GM12878 (cell line): ENCODE measurements around the gene CCP110. TPM values are rescaled to one million over a fixed set of nuclear protein-coding genes. Genes with fewer than 3 reads are reported as not detected.

Experiments
- ATAC-seq: fragments of 200-7000 bp; cut with Tn5 transposase; 3 replicates; pipeline ENCODE4 v1.9.1; 2020; ENCODE audit warnings: mild to moderate bottlenecking, moderate library complexity
- Bru-seq: library from RNA; stranded (reverse); fragments of 400-500 nt; gene quantifications from one replicate; lab custom pipeline; 2021; lab: Mats Ljungman, UMichigan
- BruChase-seq, 2 experiments: library from RNA; stranded (reverse); fragments of 400-500 nt; gene quantifications; one replicate each; lab custom pipeline; 2021; lab: Mats Ljungman, UMichigan
- BruUV-seq: library from RNA; stranded (reverse); fragments of 400-500 nt; replicated peaks from 2 replicates; lab custom pipeline; 2021; lab: Mats Ljungman, UMichigan
- CTCF ChIA-PET: fragments of 300-600 bp; sonication (Branson Sonifier 250); formaldehyde crosslinking; extraction: SDS; loops from one replicate; lab custom pipeline; 2021; ENCODE audit warnings: inconsistent platforms; lab: Yijun Ruan, JAX
- POLR2A ChIA-PET: fragments of 350-600 bp; formaldehyde crosslinking; extraction: SDS; loops from one replicate; lab custom pipeline; 2021; ENCODE audit warnings: inconsistent platforms; lab: Charles Lee
- RAD21 ChIA-PET: fragments of 300-600 bp; sonication (Branson Sonifier 250); formaldehyde crosslinking; loops from one replicate; lab custom pipeline; 2023; ENCODE audit warnings: antibody characterized with exemption; ENCODE audit not compliant: unreplicated experiment; lab: Charles Lee
- SMC1A ChIA-PET: fragments of 300-600 bp; sonication (Branson Sonifier 250); formaldehyde crosslinking; loops from one replicate; lab custom pipeline; 2023; ENCODE audit not compliant: unreplicated experiment, uncharacterized antibody; lab: Charles Lee
- DNase-seq: peaks from one replicate; pipeline ENCODE4 v3.0.0-alpha.2; 2011; ENCODE audit warnings: low read depth, low spot score
- FAIRE-seq: peaks from 3 replicates; lab custom pipeline; 2011; peaks lifted over from hg19 to GRCh38; lab: Jason Lieb, UNC
- H2AFZ ChIP-seq: 2 replicates; pipeline ENCODE4 v1.6.0; 2011; ENCODE audit warnings: low read depth, low read length, control low read depth; ENCODE audit not compliant: control insufficient read depth
- H3K27ac ChIP-seq: 2 replicates; pipeline ENCODE4 v1.5.1; 2011; ENCODE audit warnings: control low read depth; ENCODE audit not compliant: control insufficient read depth, insufficient read depth
- H3K27me3 ChIP-seq, 2 experiments: replicated peaks in 1 of 2; 2 replicates each; pipeline versions ENCODE4 v1.6.0 to v1.6.1; 2011; ENCODE audit warnings: low read length in 1 of 2; ENCODE audit not compliant: control insufficient read depth in 2 of 2, insufficient read depth in 2 of 2
- H3K36me3 ChIP-seq, 2 experiments: 2 replicates each; pipeline ENCODE4 v1.5.1; 2011; ENCODE audit warnings: low read length in 1 of 2; ENCODE audit not compliant: control insufficient read depth in 2 of 2, insufficient read depth in 2 of 2
- H3K4me1 ChIP-seq: 2 replicates; pipeline ENCODE4 v1.6.1; 2011; ENCODE audit warnings: mild to moderate bottlenecking, low read length, moderate library complexity, mixed read lengths; ENCODE audit not compliant: control insufficient read depth, insufficient read depth
- H3K4me2 ChIP-seq: 2 replicates; pipeline ENCODE4 v1.6.0; 2011; ENCODE audit warnings: control low read depth; ENCODE audit not compliant: control insufficient read depth, insufficient read depth
- H3K4me3 ChIP-seq: fragments of 200-600 bp; sonication (generic); 2 replicates; pipeline ENCODE4 v1.5.1; 2016
- H3K79me2 ChIP-seq: 2 replicates; pipeline ENCODE4 v1.6.0; 2011; ENCODE audit warnings: low read length; ENCODE audit not compliant: control insufficient read depth, insufficient read depth
- H3K9ac ChIP-seq: 2 replicates; pipeline ENCODE4 v1.8.0; 2011; ENCODE audit warnings: low read length, control low read depth, mixed read lengths; ENCODE audit not compliant: control insufficient read depth, insufficient read depth
- H3K9me3 ChIP-seq: replicated peaks from 3 replicates; pipeline ENCODE4 v1.5.1; 2011; ENCODE audit warnings: mild to moderate bottlenecking, low read length; ENCODE audit not compliant: control insufficient read depth, insufficient read depth
- H4K20me1 ChIP-seq: 2 replicates; pipeline ENCODE4 v1.6.0; 2011; ENCODE audit not compliant: control insufficient read depth, insufficient read depth
- BRCA1 ChIP-seq: IDR thresholded peaks from 2 replicates; pipeline ENCODE4 v1.6.1; 2011; ENCODE audit warnings: low read depth, low read length, improper control_type of control experiment
- CBX5 ChIP-seq: sonication (generic); IDR thresholded peaks from 2 replicates; pipeline ENCODE4 v1.6.1; 2016; ENCODE audit warnings: low read depth, moderate library complexity, mild to moderate bottlenecking, inconsistent platforms
- ETV6 ChIP-seq, 2 experiments: fragments of 450-650 bp in 1 of 2; IDR thresholded peaks in 1 of 2; conservative IDR thresholded peaks in 1 of 2; 2 replicates each; pipeline ENCODE4 v1.6.1; 2014; ENCODE audit warnings: antibody characterized with exemption in 1 of 2, borderline replicate concordance in 1 of 2, low read depth in 1 of 2, mild to moderate bottlenecking in 1 of 2, moderate library complexity in 1 of 2
- IRF4 ChIP-seq: IDR thresholded peaks from 2 replicates; pipeline ENCODE4 v1.6.1; 2011; ENCODE audit warnings: low read depth, low read length
- KDM1A ChIP-seq: fragments of 200-600 bp; sonication (generic); IDR thresholded peaks from 2 replicates; pipeline ENCODE4 v1.6.1; 2016; ENCODE audit warnings: borderline replicate concordance
- MYC ChIP-seq: IDR thresholded peaks from 2 replicates; pipeline ENCODE4 v1.6.1; 2011; ENCODE audit warnings: mild to moderate bottlenecking, low read length, moderate library complexity, inconsistent platforms; ENCODE audit not compliant: insufficient read depth, insufficient replicate concordance, insufficient read length, severe bottlenecking
- SMAD5 ChIP-seq: IDR thresholded peaks from 2 replicates; pipeline ENCODE4 v1.6.1; 2016; ENCODE audit warnings: antibody characterized with exemption, low read depth
- STAT3 ChIP-seq: IDR thresholded peaks from 2 replicates; pipeline ENCODE4 v1.6.1; 2011; ENCODE audit warnings: low read depth, low read length, improper control_type of control experiment
- TCF12 ChIP-seq: IDR thresholded peaks from 2 replicates; pipeline ENCODE4 v1.6.1; 2011; ENCODE audit warnings: low read depth, mild to moderate bottlenecking, low read length
- WGBS: methylation state at CpG from one replicate; pipeline ENCODE4 v1.1.6; 2016; ENCODE audit warnings: low lambda C conversion rate; ENCODE audit not compliant: insufficient replicate concordance, insufficient coverage; ENCODE audit errors: missing lambda C conversion rate; 5-methylcytosine and 5-hydroxymethylcytosine counted together
- in situ Hi-C: fragments of 300-500 bp; cut with MboI; formaldehyde crosslinking; loops from 9 replicates; pipeline ENCODE4 v1.14.3; 2018; ENCODE audit warnings: mixed read lengths
- intact Hi-C: fragments of 100-400 bp; cut with micrococcal nuclease; formaldehyde crosslinking; loops from one replicate; pipeline ENCODE4 v1.14.2; 2022; ENCODE audit not compliant: unreplicated experiment
- long read RNA-seq, 2 experiments: library from polyadenylated mRNA; unstranded; transcript quantifications; one replicate each; pipeline ENCODE4 v2.0.0, GENCODE V29; 2019 to 2020
- polyA minus RNA-seq, 3 experiments: library from RNA; depleted of rRNA, polyadenylated mRNA; stranded (reverse); fragments of >200 nt; gene quantifications; 2 replicates each; pipeline ENCODE4 v1.2.3, GENCODE V29; 2011
- polyA plus RNA-seq, 11 experiments: library from polyadenylated mRNA; depleted of rRNA in 4 of 11; unstranded in 6 of 11; stranded (reverse) in 5 of 11; fragments of >200 nt; fragmentation: Nextera tagmentation in 4 of 11; fragmentation: Illumina TruSeq in 1 of 11; extraction: Ambion mirVana in 4 of 11; extraction: Trizol in 1 of 11; gene quantifications; 1 replicate in 1 of 11; 2 replicates in 10 of 11; pipeline versions ENCODE4 v1.2.1 to v1.2.3, GENCODE V29; 2011 to 2016; ENCODE audit warnings: inconsistent platforms in 2 of 11, missing spikeins in 2 of 11, low read depth in 1 of 11
- total RNA-seq, 4 experiments: library from RNA; depleted of rRNA in 3 of 4; stranded (reverse); fragments of >200 nt in 3 of 4; fragmentation: Illumina TruSeq in 1 of 4; extraction: Trizol in 1 of 4; gene quantifications; 2 replicates each; pipeline versions ENCODE4 v1.2.1 to v1.2.3, GENCODE V29; 2013 to 2021
- TF ChIP-seq, protein P1 (sequence below): IDR thresholded peaks from 2 replicates; pipeline ENCODE4 v1.6.1; 2012; ENCODE audit warnings: low read depth, low read length, improper control_type of control experiment

The CCP110 gene, protein sequence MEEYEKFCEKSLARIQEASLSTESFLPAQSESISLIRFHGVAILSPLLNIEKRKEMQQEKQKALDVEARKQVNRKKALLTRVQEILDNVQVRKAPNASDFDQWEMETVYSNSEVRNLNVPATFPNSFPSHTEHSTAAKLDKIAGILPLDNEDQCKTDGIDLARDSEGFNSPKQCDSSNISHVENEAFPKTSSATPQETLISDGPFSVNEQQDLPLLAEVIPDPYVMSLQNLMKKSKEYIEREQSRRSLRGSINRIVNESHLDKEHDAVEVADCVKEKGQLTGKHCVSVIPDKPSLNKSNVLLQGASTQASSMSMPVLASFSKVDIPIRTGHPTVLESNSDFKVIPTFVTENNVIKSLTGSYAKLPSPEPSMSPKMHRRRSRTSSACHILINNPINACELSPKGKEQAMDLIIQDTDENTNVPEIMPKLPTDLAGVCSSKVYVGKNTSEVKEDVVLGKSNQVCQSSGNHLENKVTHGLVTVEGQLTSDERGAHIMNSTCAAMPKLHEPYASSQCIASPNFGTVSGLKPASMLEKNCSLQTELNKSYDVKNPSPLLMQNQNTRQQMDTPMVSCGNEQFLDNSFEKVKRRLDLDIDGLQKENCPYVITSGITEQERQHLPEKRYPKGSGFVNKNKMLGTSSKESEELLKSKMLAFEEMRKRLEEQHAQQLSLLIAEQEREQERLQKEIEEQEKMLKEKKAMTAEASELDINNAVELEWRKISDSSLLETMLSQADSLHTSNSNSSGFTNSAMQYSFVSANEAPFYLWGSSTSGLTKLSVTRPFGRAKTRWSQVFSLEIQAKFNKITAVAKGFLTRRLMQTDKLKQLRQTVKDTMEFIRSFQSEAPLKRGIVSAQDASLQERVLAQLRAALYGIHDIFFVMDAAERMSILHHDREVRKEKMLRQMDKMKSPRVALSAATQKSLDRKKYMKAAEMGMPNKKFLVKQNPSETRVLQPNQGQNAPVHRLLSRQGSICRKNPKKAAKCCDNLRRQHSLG
- 93.0 and 99.0 TPM in 2 replicates for total RNA-seq (2013; cell fraction: nucleolus; rRNA removed)
- total RNA-seq (2014; rRNA removed) = 24.3 and 26.8 TPM in 2 replicates
- 28.2 and 29.3 TPM in 2 replicates for total RNA-seq (2014; rRNA removed; fragmentation: Illumina TruSeq; extraction: Trizol)
- 18.7 and 25.1 TPM in 2 replicates for total RNA-seq (2021)
- 9.8 TPM for polyA plus RNA-seq (2011; ENCODE audit: low read depth)
- 34.7 and 50.9 TPM in 2 replicates for polyA plus RNA-seq (2011; rRNA removed)
- 13.0 and 13.3 TPM in 2 replicates for polyA plus RNA-seq (2011; cell fraction: cytosol; rRNA removed)
- polyA plus RNA-seq (2011; cell fraction: nucleus; rRNA removed) = 21.2 and 27.5 TPM in 2 replicates
- 12.2 and 18.4 TPM in 2 replicates for polyA plus RNA-seq (2012)
- 32.8 and 37.3 TPM in 2 replicates for polyA plus RNA-seq (2014; fragmentation: Illumina TruSeq; extraction: Trizol)
- polyA plus RNA-seq (2014; fragmentation: Nextera tagmentation; extraction: Ambion mirVana) = 1 to 10 TPM; 6.4 to 7.9 TPM
- 18.6 and 19.6 TPM in 2 replicates for polyA plus RNA-seq (2014; rRNA removed)
- 10 to 100 TPM; 35.0 to 38.1 TPM for polyA plus RNA-seq (2016; fragmentation: Nextera tagmentation; extraction: Ambion mirVana)
- 15.6 and 23.2 TPM in 2 replicates for polyA minus RNA-seq (2011; rRNA and poly(A)+ RNA removed)
- 12.2 and 16.0 TPM in 2 replicates for polyA minus RNA-seq (2011; cell fraction: cytosol; rRNA and poly(A)+ RNA removed)
- 18.3 and 27.0 TPM in 2 replicates for polyA minus RNA-seq (2011; cell fraction: nucleus; rRNA and poly(A)+ RNA removed)
- percentile 79 among the genes with signal in this experiment for Bru-seq, nascent RNA
- BruChase-seq, experiment 1, labeled RNA remaining after a 6-hour chase = percentile 90 among the genes with signal in this experiment
- percentile 90 among the genes with signal in this experiment for BruChase-seq, experiment 2, labeled RNA remaining after a 2-hour chase
- long read RNA-seq, experiment 1, full-length matches to known transcripts = 1 of 9 reads
- long read RNA-seq, experiment 1, partial matches to known transcripts = 6 of 9 reads
- long read RNA-seq, experiment 1, other reads (novel, unspliced or antisense) = 2 of 9 reads
- long read RNA-seq, experiment 2, partial matches to known transcripts = 111 of 121 reads
- long read RNA-seq, experiment 2, other reads (novel, unspliced or antisense) = 7 of 121 reads

DNA sequence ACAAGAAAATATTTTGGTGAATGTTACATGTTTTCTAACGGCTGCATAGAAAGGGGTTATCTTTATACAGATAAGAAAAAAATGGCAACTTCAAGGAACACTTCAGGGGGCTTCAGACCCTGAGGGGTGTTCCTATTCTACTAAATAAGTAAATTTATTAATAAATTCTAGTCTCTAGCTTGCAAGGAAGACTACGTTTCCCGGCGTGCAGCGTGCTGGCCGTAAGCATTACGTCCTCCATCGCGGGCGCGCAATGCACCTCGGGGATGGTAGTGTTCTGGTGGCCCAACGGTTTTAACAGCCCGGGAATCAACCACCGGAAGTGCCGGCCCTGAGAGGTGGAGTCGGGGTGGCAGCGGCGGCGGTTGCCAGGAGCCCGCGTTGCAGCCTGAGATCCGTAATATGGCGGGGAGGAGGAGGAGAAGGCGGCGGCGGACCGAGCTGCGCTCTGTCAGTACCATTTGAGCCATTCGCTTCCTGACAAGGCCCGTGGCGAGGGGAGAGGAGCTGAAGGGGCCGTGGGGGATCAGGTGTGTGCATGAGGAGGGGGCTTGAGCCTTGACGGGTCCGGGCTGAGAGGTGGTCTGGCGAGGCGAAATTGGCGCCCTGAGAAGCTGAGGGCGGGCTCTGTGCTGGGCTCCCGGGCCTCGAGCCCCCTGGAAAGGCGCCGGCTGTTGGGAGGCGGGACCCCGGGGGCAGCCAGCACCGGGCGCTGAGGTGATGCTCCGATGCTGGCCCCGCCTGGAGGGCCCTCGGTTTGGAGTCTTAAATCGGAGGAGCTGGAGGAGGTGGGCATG lies at the start of gene CCP110:
CCP110 (plus strand) TSS at position 384 of the 797 bp plus-strand sequence. CDS start 3,940 bp downstream, outside the sequence.
- peak within 1 kb of the TSS; percentile 89 for H2AFZ ChIP-seq
- peak; percentile 79 for DNase-seq
- intact Hi-C loops (loop anchor here (2.0 to 5.0 kb wide), 2 partner anchors 31 to 456 kb away; partner anchors contain the start of genes COQ7 and VPS35L), in situ Hi-C loops (loop anchor here (10.0 kb wide), 1 partner anchor 729 kb away; the partner anchor contains the start of gene RPS15A)
- H3K4me1 ChIP-seq = peaks cover 14% of the 10 kb centered on the region
- BruUV-seq = no TSS peak
- SMC1A ChIA-PET = interaction anchor here (1.1 to 4.5 kb wide), 3 partner anchors 9 to 31 kb away, joined by 3 to 19 read pairs (median 4); partner anchors contain the start of gene VPS35L
- CTCF ChIA-PET = interaction anchor here (1.0 to 5.2 kb wide), 3 partner anchors 21 to 401 kb away, joined by 3 to 56 read pairs (median 20); partner anchors contain the start of gene VPS35L
- peak within 1 kb of the TSS; percentile 84 for H3K4me2 ChIP-seq
- peak within 1 kb of the TSS; percentile 72 for H3K27ac ChIP-seq
- WGBS = under 1% methylated on average over 48 of the region's 51 CpGs
- RAD21 ChIA-PET = interaction anchor here (1.1 to 2.5 kb wide), 4 partner anchors 8 to 407 kb away, joined by 3 to 24 read pairs (median 4); partner anchors contain the start of gene VPS35L
- ATAC-seq = peak; percentile 86
- no peaks in the 10 kb centered on the region for H3K27me3 ChIP-seq
- FAIRE-seq = peak; percentile 23
- H3K4me3 ChIP-seq = peak within 1 kb of the TSS; percentile 69
- H3K79me2 ChIP-seq = peaks cover 62% of the 10 kb centered on the region
- H4K20me1 ChIP-seq = no peaks in the 10 kb centered on the region
- no peaks in the 10 kb centered on the region; a peak in 2 of 4 replicates for H3K36me3 ChIP-seq
- no peaks in the 10 kb centered on the region for H3K9me3 ChIP-seq
- POLR2A ChIA-PET = interaction anchor here (0.5 to 2.6 kb wide), 6 partner anchors 11 to 1215 kb away, joined by 4 to 23 read pairs (median 6); partner anchors contain the start of genes SMG1 and VPS35L
- H3K9ac ChIP-seq = peak within 1 kb of the TSS; percentile 57
- TF ChIP-seq CBX5 (no peak), TCF12 (0 out of 2 replicates have a peak, but pooled peaks have one; percentile 11), SMAD5 (no peak), BRCA1 (no peak), MYC (no peak), IRF4 (no peak), KDM1A (no peak), ETV6 (conservative IDR thresholded peaks at IDR 0.05 in 1 of 2, IDR thresholded peaks at IDR 0.05 in 1 of 2; ENCODE audit: borderline replicate concordance in 1 of 2, low read depth in 1 of 2) (no peak), STAT3 (no peak)
- TF ChIP-seq, protein P1, sequence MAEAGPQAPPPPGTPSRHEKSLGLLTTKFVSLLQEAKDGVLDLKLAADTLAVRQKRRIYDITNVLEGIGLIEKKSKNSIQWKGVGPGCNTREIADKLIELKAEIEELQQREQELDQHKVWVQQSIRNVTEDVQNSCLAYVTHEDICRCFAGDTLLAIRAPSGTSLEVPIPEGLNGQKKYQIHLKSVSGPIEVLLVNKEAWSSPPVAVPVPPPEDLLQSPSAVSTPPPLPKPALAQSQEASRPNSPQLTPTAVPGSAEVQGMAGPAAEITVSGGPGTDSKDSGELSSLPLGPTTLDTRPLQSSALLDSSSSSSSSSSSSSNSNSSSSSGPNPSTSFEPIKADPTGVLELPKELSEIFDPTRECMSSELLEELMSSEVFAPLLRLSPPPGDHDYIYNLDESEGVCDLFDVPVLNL = peak; percentile 66; the same call in 1 of the 2 replicates
